ENCODE data around the gene RPL35A. TPM values are rescaled to one million over a fixed set of nuclear protein-coding genes. Genes with fewer than 3 reads are reported as not detected.

Gene RPL35A
- 674 and 882 TPM in 2 replicates for total RNA-seq

DNA sequence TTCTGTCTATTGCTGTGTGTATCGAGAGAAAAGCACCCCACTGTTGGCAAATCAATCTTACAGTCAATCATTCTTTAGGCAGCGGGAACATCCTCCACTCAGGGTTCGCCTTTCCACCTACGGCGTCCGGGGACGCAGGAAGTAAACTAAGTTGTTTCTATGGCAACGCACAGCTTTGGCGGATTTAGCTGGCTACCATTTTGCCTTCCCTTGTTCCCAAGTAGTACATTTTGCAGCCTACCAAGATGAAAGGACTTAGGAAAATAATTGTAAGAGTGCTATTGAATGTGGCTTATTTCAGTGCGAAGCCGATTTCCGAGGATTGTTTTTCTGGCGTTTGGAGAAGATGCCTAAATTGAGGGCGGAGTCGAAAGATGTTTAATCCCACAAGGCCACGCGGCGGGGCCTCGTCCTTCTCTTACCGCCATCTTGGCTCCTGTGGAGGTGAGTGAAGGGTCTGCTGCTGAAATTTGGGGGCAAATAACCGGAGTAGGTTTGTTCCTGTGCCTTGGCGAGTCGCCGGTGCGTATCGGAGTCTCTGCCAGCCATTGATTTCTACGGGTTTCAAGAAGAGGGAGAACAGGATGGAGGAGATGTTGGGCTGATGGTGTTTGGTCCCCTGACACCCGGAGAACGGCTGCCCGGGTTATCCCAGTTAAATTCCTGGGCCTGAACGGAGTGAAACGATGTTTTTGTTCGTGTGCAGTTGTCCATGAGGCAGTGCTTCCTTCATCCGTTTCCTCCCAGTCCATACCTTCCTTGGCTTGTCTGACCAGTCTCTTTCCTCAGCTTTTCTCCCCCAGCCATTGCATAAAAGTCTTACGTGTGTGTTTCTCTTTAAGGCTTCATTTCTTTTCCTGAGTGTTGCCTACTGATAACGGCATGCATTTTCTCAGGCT lies at the start of gene RPL35A:
Gene RPL35A, plus strand, starts transcription at position 413 of the 899 bp plus-strand sequence. CDS start 778 bp downstream, outside the sequence.

DNA sequence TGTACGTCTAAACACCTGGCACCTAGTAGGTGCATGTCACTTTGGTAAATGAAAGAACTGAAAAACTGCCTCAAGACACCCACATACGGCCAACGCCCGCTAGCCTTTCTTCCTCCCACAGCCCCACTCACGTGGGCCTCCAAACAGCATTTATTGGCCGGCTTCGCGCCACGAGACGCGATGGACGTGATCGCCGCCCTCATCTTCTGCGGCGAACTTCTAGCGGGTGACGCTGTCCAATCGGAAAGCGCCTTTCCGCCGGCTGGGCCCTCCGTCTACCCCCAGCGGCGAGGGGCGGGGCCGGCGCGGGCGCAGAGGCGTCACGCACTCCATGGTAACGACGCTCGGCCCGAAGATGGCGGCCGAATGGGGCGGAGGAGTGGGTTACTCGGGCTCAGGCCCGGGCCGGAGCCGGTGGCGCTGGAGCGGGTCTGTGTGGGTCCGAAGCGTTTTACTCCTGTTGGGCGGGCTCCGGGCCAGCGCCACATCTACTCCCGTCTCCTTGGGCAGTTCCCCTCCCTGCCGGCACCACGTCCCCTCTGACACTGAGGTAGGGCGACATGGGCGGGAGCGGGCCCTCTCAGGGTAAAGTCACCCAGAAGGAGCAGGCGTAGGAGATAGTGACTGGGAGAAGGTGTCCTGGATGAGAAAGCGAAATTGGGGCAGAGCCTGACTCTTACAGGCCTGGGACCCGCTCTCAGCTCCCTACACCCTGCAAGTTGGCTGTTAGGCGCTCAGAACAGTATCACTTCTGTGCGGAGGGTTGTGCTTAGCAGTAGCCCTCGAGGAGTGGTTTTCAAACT lies 10.1 kb downstream of the RPL35A start, which contains the start of gene LMLN:
Gene LMLN, plus strand, starts transcription at position 327 of the 803 bp plus-strand sequence. Its CDS starts 29 bp downstream, at position 356.

Other genes with a start within 250 kb of the RPL35A start
- gene RUBCN, start 213.3 kb upstream of the RPL35A start, total RNA-seq, result 7.8 and 8.7 TPM in 2 replicates
- 37.2 and 41.5 TPM in 2 replicates for gene FYTTD1, start 200.3 kb upstream of the RPL35A start, total RNA-seq
- gene LRCH3, start 158.9 kb upstream of the RPL35A start, total RNA-seq, result 41.4 and 63.6 TPM in 2 replicates
- 5.1 and 5.4 TPM in 2 replicates for gene LMLN, start 10.0 kb downstream of the RPL35A start, total RNA-seq

All from endothelial cell of coronary artery (primary cell).